ENCODE measurements around the gene GFOD1. TPM values are rescaled to one million over a fixed set of nuclear protein-coding genes. Genes with fewer than 3 reads are reported as not detected.

Gene GFOD1
- total and polyA plus RNA-seq, 4 donors = 2.6 to 16.8 (median 5.0) TPM

GRCh38 chr6:13478525-13478966 lies 8.9 kb downstream of the GFOD1 start:
- peaks cover 10 to 42% (median 24%) of the 10 kb centered on the region in 4 donors for H3K4me1 ChIP-seq (ENCODE audit: control insufficient read depth in 4 of 4, insufficient read depth in 4 of 4, low read length in 3 of 4)
- no peak for DNase-seq (ENCODE audit: low spot score)
- 86% methylated on average over 5 of the region's 5 CpGs for WGBS

GRCh38 chr6:13474787-13475186 lies 12.6 kb downstream of the GFOD1 start:
- peak overlapping the region in 1 of 2 donors; percentile 40 for H3K27ac ChIP-seq (ENCODE audit: low read depth in 1 of 2, low read length in 2 of 2)
- no peaks in the 10 kb centered on the region for H3K27me3 ChIP-seq (ENCODE audit: control insufficient read depth in 4 of 4, insufficient read depth in 4 of 4, low read length in 3 of 4)
- TF ChIP-seq ATF3 (IDR thresholded peaks at IDR 0.05) (no peak), JUND (IDR thresholded peaks at IDR 0.05) (no peak), HNF4G (IDR thresholded peaks at IDR 0.05) (no peak), HNF4A (conservative IDR thresholded peaks at IDR 0.05) (no peak), NR2F2 (IDR thresholded peaks at IDR 0.05) (no peak), SP1 (IDR thresholded peaks at IDR 0.05) (no peak), EGR1 (IDR thresholded peaks at IDR 0.05; ENCODE audit: low read depth in 2 of 2) (no peak), FOXA2 (IDR thresholded peaks at IDR 0.05) (no peak), REST (IDR thresholded peaks at IDR 0.05) (no peak)
- TF ChIP-seq, protein P1, sequence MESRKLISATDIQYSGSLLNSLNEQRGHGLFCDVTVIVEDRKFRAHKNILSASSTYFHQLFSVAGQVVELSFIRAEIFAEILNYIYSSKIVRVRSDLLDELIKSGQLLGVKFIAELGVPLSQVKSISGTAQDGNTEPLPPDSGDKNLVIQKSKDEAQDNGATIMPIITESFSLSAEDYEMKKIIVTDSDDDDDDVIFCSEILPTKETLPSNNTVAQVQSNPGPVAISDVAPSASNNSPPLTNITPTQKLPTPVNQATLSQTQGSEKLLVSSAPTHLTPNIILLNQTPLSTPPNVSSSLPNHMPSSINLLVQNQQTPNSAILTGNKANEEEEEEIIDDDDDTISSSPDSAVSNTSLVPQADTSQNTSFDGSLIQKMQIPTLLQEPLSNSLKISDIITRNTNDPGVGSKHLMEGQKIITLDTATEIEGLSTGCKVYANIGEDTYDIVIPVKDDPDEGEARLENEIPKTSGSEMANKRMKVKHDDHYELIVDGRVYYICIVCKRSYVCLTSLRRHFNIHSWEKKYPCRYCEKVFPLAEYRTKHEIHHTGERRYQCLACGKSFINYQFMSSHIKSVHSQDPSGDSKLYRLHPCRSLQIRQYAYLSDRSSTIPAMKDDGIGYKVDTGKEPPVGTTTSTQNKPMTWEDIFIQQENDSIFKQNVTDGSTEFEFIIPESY (IDR thresholded peaks at IDR 0.05) = no peak
- TF ChIP-seq, protein P2, sequence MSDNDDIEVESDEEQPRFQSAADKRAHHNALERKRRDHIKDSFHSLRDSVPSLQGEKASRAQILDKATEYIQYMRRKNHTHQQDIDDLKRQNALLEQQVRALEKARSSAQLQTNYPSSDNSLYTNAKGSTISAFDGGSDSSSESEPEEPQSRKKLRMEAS (IDR thresholded peaks at IDR 0.05) = no peak
- H3K36me3 ChIP-seq (ENCODE audit: control insufficient read depth in 4 of 4, insufficient read depth in 3 of 4, low read depth in 1 of 4, low read length in 3 of 4) = peaks cover 0 to 2% (median under 1%) of the 10 kb centered on the region in 4 donors
- H3K4me3 ChIP-seq (ENCODE audit: low read depth in 1 of 3, low read length in 3 of 3) = no peak overlapping the region
- H3K9ac ChIP-seq (ENCODE audit: low read depth in 1 of 2, low read length in 2 of 2) = no peak overlapping the region
- H3K4me1 ChIP-seq (ENCODE audit: control insufficient read depth in 4 of 4, insufficient read depth in 4 of 4, low read length in 3 of 4) = peaks cover 4 to 18% (median 9%) of the 10 kb centered on the region in 4 donors
- 79% methylated on average over 3 of the region's 3 CpGs for WGBS
- no peaks in the 10 kb centered on the region for H3K9me3 ChIP-seq (ENCODE audit: control insufficient read depth in 4 of 4, low read length in 3 of 4)
- DNase-seq (ENCODE audit: low spot score) = no peak

More at GRCh38 chr6:13478525-13478966, 8.9 kb downstream of the GFOD1 start:
- no peaks in the 10 kb centered on the region for H3K27me3 ChIP-seq (ENCODE audit: control insufficient read depth in 4 of 4, insufficient read depth in 4 of 4, low read length in 3 of 4)
- H3K9ac ChIP-seq (ENCODE audit: low read depth in 1 of 2, low read length in 2 of 2) = no peak overlapping the region
- no peak for TF ChIP-seq YY1 (IDR thresholded peaks at IDR 0.05)
- TF ChIP-seq HNF4G (IDR thresholded peaks at IDR 0.05) = no peak
- TF ChIP-seq EGR1 (IDR thresholded peaks at IDR 0.05; ENCODE audit: low read depth in 2 of 2) = no peak
- TF ChIP-seq NR2F2 (IDR thresholded peaks at IDR 0.05) = no peak
- no peak for TF ChIP-seq HNF4A (conservative IDR thresholded peaks at IDR 0.05)
- no peak for TF ChIP-seq JUND (IDR thresholded peaks at IDR 0.05)
- TF ChIP-seq, protein P2 (IDR thresholded peaks at IDR 0.05) = no peak
- TF ChIP-seq GABPA (IDR thresholded peaks at IDR 0.05 in 1 of 2, conservative IDR thresholded peaks at IDR 0.05 in 1 of 2) = no peak
- no peak for TF ChIP-seq ATF3 (IDR thresholded peaks at IDR 0.05)
- TF ChIP-seq RAD21 (IDR thresholded peaks at IDR 0.05) = no peak
- TF ChIP-seq FOXA1 (IDR thresholded peaks at IDR 0.05) = no peak
- TF ChIP-seq FOXA2 (IDR thresholded peaks at IDR 0.05) = no peak
- TF ChIP-seq, protein P1 (IDR thresholded peaks at IDR 0.05) = no peak
- TF ChIP-seq CTCF (IDR thresholded peaks at IDR 0.05; ENCODE audit: low read depth, low read length, missing input control) = no peak
- no peak for TF ChIP-seq SP1 (IDR thresholded peaks at IDR 0.05)
- H3K9me3 ChIP-seq (ENCODE audit: control insufficient read depth in 4 of 4, low read length in 3 of 4) = no peaks in the 10 kb centered on the region
- H3K4me3 ChIP-seq (ENCODE audit: low read depth in 1 of 3, low read length in 3 of 3) = no peak overlapping the region
- H3K27ac ChIP-seq (ENCODE audit: low read depth in 1 of 2, low read length in 2 of 2) = no peak overlapping the region
- peaks cover 0 to 2% (median 0%) of the 10 kb centered on the region in 4 donors for H3K36me3 ChIP-seq (ENCODE audit: control insufficient read depth in 4 of 4, insufficient read depth in 3 of 4, low read depth in 1 of 4, low read length in 3 of 4)
